ENCODE results near the gene GALNT2. TPM values are rescaled to one million over a fixed set of nuclear protein-coding genes. Genes with fewer than 3 reads are reported as not detected.

Gene GALNT2
- total and polyA plus RNA-seq, 9 donors, result 38.6 to 142 (median 83.7) TPM

GRCh38 chr1:230300322-230301301 is 233.6 kb downstream of the GALNT2 start:
- Histone ChIP-seq H3K27ac (no peak overlapping the region), H3K4me3 (no peak overlapping the region), H3K27me3 (no peaks in the 10 kb centered on the region), H3K4me1 (ENCODE audit: insufficient read depth) (peaks cover 4% of the 10 kb centered on the region), H3K9me3 (no peaks in the 10 kb centered on the region), H3K36me3 (no peaks in the 10 kb centered on the region)
- DNase-seq, result no peak
- 88 to 89% (median 89%) methylated on average over 25 to 26 of the region's 26 CpGs for WGBS, 3 donors
- TF ChIP-seq CTCF (IDR thresholded peaks at IDR 0.05), result no peak
- no peak for TF ChIP-seq EP300 (IDR thresholded peaks at IDR 0.05)
- no peak for TF ChIP-seq POLR2A (IDR thresholded peaks at IDR 0.05)
- intact Hi-C loops (cut with DNase I), result loop anchor here in 1 of 4 donors (10.0 kb wide), 1 partner anchor 636 kb away; no protein-coding TSS in a partner anchor

- Histone ChIP-seq H3K27me3 (no peaks in the 10 kb centered on the region), H3K4me1 (ENCODE audit: insufficient read depth) (peaks cover 4% of the 10 kb centered on the region), H3K27ac (no peak overlapping the region), H3K36me3 (no peaks in the 10 kb centered on the region), H3K9me3 (no peaks in the 10 kb centered on the region), H3K4me3 (no peak overlapping the region)
- DNase-seq, result no peak
- intact Hi-C loops (cut with DNase I), result loop anchor here in 1 of 4 donors (10.0 kb wide), 1 partner anchor 637 kb away; no protein-coding TSS in a partner anchor
- TF ChIP-seq POLR2A (IDR thresholded peaks at IDR 0.05) (no peak), EP300 (IDR thresholded peaks at IDR 0.05) (no peak), CTCF (IDR thresholded peaks at IDR 0.05) (no peak)
- 68 to 86% (median 79%) methylated on average over 8 of the region's 8 CpGs for WGBS, 3 donors
Measured at GRCh38 chr1:230301322-230301721, 234.3 kb downstream of the GALNT2 start.

GRCh38 chr1:230301822-230302221 is 234.8 kb downstream of the GALNT2 start:
- intact Hi-C loops (cut with DNase I), result loop anchor here in 1 of 4 donors (10.0 kb wide), 1 partner anchor 637 kb away; no protein-coding TSS in a partner anchor
- no peak overlapping the region for H3K4me3 ChIP-seq
- H3K36me3 ChIP-seq, result no peaks in the 10 kb centered on the region
- TF ChIP-seq POLR2A (IDR thresholded peaks at IDR 0.05) (no peak), CTCF (IDR thresholded peaks at IDR 0.05) (no peak), EP300 (IDR thresholded peaks at IDR 0.05) (no peak)
- H3K27me3 ChIP-seq, result no peaks in the 10 kb centered on the region
- no peaks in the 10 kb centered on the region for H3K9me3 ChIP-seq
- DNase-seq, result no peak
- no peak overlapping the region for H3K27ac ChIP-seq
- WGBS, 3 donors, result 93 to 97% (median 94%) methylated on average over 6 of the region's 6 CpGs
- peaks cover 4% of the 10 kb centered on the region for H3K4me1 ChIP-seq (ENCODE audit: insufficient read depth)

GRCh38 chr1:230303069-230303468 is 236.0 kb downstream of the GALNT2 start:
- 83 to 94% (median 83%) methylated on average over 6 of the region's 6 CpGs for WGBS, 3 donors
- intact Hi-C loops (cut with DNase I), result loop anchor here in 1 of 4 donors (10.0 kb wide), 1 partner anchor 638 kb away; no protein-coding TSS in a partner anchor
- H3K4me1 ChIP-seq (ENCODE audit: insufficient read depth), result peaks cover 4% of the 10 kb centered on the region

More at GRCh38 chr1:230303069-230303468, 236.0 kb downstream of the GALNT2 start:
- no peak for DNase-seq
- no peak overlapping the region for H3K4me3 ChIP-seq
- H3K27me3 ChIP-seq, result no peaks in the 10 kb centered on the region
- TF ChIP-seq EP300 (IDR thresholded peaks at IDR 0.05) (no peak), CTCF (IDR thresholded peaks at IDR 0.05) (no peak), POLR2A (IDR thresholded peaks at IDR 0.05) (no peak)
- H3K27ac ChIP-seq, result no peak overlapping the region
- H3K36me3 ChIP-seq, result no peaks in the 10 kb centered on the region
- H3K9me3 ChIP-seq, result no peaks in the 10 kb centered on the region

Data from ovary (tissue), 9 donors.